NT2/D1 (cell line): ENCODE results near the gene ZNF445.
"Not testable (repeated sequence)": the region's sequence is repeated elsewhere in the genome, so short reads cannot be mapped to it uniquely, and the experiment has no call there.

Experiments used
- SUZ12 ChIP-seq: IDR thresholded peaks from 2 replicates; pipeline ENCODE4 v1.6.1; 2011; ENCODE audit not compliant: insufficient read length, insufficient read depth; ENCODE audit errors: extremely low read depth
- YY1 ChIP-seq: IDR thresholded peaks from 2 replicates; pipeline ENCODE4 v1.6.1; 2011; ENCODE audit not compliant: insufficient read length, insufficient read depth
- ZNF274 ChIP-seq: IDR thresholded peaks from 2 replicates; pipeline ENCODE4 v1.6.1; 2011; ENCODE audit warnings: mild to moderate bottlenecking, low read depth, low read length

DNA sequence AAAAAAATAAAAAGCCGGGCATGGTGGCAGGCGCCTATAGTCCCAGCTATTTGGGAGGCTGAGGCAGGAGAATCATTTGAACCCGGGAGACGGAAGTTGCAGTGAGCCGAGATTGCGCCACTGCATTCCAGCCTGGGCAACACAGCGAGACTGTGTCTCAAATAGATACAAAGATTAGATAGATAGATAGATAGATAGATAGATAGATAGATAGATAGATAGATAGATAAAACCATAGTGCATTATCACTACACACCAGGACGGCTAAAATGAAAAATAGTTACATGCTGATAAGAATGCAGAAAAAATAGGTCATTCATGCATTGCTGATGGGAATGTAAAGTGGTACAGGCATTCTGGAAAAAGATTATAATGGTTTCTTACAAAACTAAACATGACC, 79.2 kb downstream of the ZNF445 start:
- not testable (repeated sequence) for TF ChIP-seq YY1, ZNF274, SUZ12
